ENCODE results near the gene EFNA5. TPM values are rescaled to one million over a fixed set of nuclear protein-coding genes. Genes with fewer than 3 reads are reported as not detected.
A peak's percentile ranks its signal among the peaks of the same experiment; 100 is the strongest.

Gene EFNA5
- total and polyA plus RNA-seq, 8 donors, result 0.29 to 187 (median 3.1) TPM

GRCh38 chr5:107389130-107389774 lies 281.5 kb downstream of the EFNA5 start:
- H3K27ac ChIP-seq, result peak overlapping the region in 4 of 5 donors; percentile 26 to 57 (median 40)
- peak; percentile 29 to 79 for DNase-seq

GRCh38 chr5:107388141-107388861 lies 282.4 kb downstream of the EFNA5 start:
- H3K4me1 ChIP-seq, result peaks cover 10 to 28% (median 25%) of the 10 kb centered on the region in 4 donors
- TF ChIP-seq POLR2A (IDR thresholded peaks at IDR 0.05), result no peak
- TF ChIP-seq CTCF (IDR thresholded peaks at IDR 0.05), result no peak
- TF ChIP-seq POLR2AphosphoS5 (IDR thresholded peaks at IDR 0.05), result no peak
- TF ChIP-seq EP300 (IDR thresholded peaks at IDR 0.05), result no peak
- no peaks in the 10 kb centered on the region for H3K27me3 ChIP-seq
- 18 to 34% (median 21%) methylated on average over 8 of the region's 8 CpGs for WGBS, 5 donors
- no peaks in the 10 kb centered on the region for H3K9me3 ChIP-seq
- peak overlapping the region in 2 of 5 donors; percentile 36 to 57 for H3K27ac ChIP-seq
- H3K4me3 ChIP-seq, result no peak overlapping the region
- DNase-seq, result peak in 1 of 2 donors; percentile 62
- intact Hi-C loops (cut with DNase I; ENCODE audit: low total_unique reads), result no loop called here
- H3K36me3 ChIP-seq, result no peaks in the 10 kb centered on the region

More at GRCh38 chr5:107389130-107389774, 281.5 kb downstream of the EFNA5 start:
- Histone ChIP-seq H3K4me3 (no peak overlapping the region), H3K9me3 (no peaks in the 10 kb centered on the region), H3K36me3 (no peaks in the 10 kb centered on the region), H3K4me1 (peaks cover 10 to 28% (median 25%) of the 10 kb centered on the region in 4 donors), H3K27me3 (no peaks in the 10 kb centered on the region)
- TF ChIP-seq POLR2AphosphoS5 (IDR thresholded peaks at IDR 0.05) (peak in 2 of 3 donors; percentile 59 to 67), CTCF (IDR thresholded peaks at IDR 0.05) (no peak)
- intact Hi-C loops (cut with DNase I; ENCODE audit: low total_unique reads), result no loop called here
- WGBS, 5 donors, result 34 to 44% (median 42%) methylated on average over 5 of the region's 5 CpGs

GRCh38 chr5:107387526-107388140 lies 283.1 kb downstream of the EFNA5 start:
- DNase-seq, result no peak
- intact Hi-C loops (cut with DNase I; ENCODE audit: low total_unique reads), result no loop called here
- 66 to 75% (median 70%) methylated on average over 6 of the region's 6 CpGs for WGBS, 5 donors

More at GRCh38 chr5:107387526-107388140, 283.1 kb downstream of the EFNA5 start:
- Histone ChIP-seq H3K27ac (peak overlapping the region in 2 of 5 donors; percentile 15 to 36), H3K27me3 (no peaks in the 10 kb centered on the region), H3K36me3 (no peaks in the 10 kb centered on the region), H3K4me3 (no peak overlapping the region), H3K9me3 (no peaks in the 10 kb centered on the region), H3K4me1 (peaks cover 10 to 28% (median 25%) of the 10 kb centered on the region in 4 donors)
- no peak for TF ChIP-seq EP300 (IDR thresholded peaks at IDR 0.05)
- no peak for TF ChIP-seq POLR2AphosphoS5 (IDR thresholded peaks at IDR 0.05)
- no peak for TF ChIP-seq POLR2A (IDR thresholded peaks at IDR 0.05)
- TF ChIP-seq CTCF (IDR thresholded peaks at IDR 0.05), result no peak
